ENCODE results near the gene CCSER1. TPM values are rescaled to one million over a fixed set of nuclear protein-coding genes. Genes with fewer than 3 reads are reported as not detected.

CCSER1 gene
- total and polyA plus RNA-seq, 4 donors, result 0.18 to 2.3 (median 1.2) TPM

DNA sequence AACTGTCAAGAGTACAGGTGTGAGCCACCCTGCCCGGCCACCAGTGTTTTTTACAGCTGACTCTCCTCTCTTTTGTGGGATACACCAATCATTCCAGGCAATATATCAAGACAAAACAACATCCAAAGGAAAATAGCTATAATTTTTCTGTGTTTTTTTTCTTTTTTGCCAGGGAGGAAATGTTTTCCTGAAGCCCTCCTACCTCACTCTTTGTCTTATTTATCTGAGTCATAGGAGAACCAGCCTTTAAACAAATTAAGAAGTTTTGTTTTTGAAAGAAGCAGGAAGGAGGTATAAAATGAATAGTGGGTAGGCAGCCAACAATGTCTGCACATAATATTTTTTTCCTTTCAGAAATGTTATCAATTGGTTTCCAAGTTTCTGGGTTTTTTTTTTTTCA, 493.9 kb downstream of the CCSER1 start:
- Histone ChIP-seq H3K4me3 (ENCODE audit: low read depth in 1 of 3, low read length in 3 of 3) (no peak overlapping the region), H3K36me3 (ENCODE audit: control insufficient read depth in 4 of 4, insufficient read depth in 3 of 4, low read depth in 1 of 4, low read length in 3 of 4) (no peaks in the 10 kb centered on the region), H3K27me3 (ENCODE audit: control insufficient read depth in 4 of 4, insufficient read depth in 4 of 4, low read length in 3 of 4) (no peaks in the 10 kb centered on the region), H3K9ac (ENCODE audit: low read depth in 1 of 2, low read length in 2 of 2) (no peak overlapping the region), H3K27ac (ENCODE audit: low read depth in 1 of 2, low read length in 2 of 2) (no peak overlapping the region), H3K4me1 (ENCODE audit: control insufficient read depth in 4 of 4, insufficient read depth in 4 of 4, low read length in 3 of 4) (no peaks in the 10 kb centered on the region), H3K9me3 (ENCODE audit: control insufficient read depth in 4 of 4, low read length in 3 of 4) (no peaks in the 10 kb centered on the region)
- DNase-seq (ENCODE audit: low spot score), result no peak
- TF ChIP-seq JUND (IDR thresholded peaks at IDR 0.05), result no peak
- TF ChIP-seq EGR1 (IDR thresholded peaks at IDR 0.05; ENCODE audit: low read depth in 2 of 2), result no peak
- TF ChIP-seq, protein P1, sequence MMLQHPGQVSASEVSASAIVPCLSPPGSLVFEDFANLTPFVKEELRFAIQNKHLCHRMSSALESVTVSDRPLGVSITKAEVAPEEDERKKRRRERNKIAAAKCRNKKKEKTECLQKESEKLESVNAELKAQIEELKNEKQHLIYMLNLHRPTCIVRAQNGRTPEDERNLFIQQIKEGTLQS (IDR thresholded peaks at IDR 0.05), result no peak
- TF ChIP-seq RXRA (IDR thresholded peaks at IDR 0.05), result no peak
- TF ChIP-seq HNF4A (conservative IDR thresholded peaks at IDR 0.05), result no peak
- TF ChIP-seq HNF4G (IDR thresholded peaks at IDR 0.05), result no peak
- TF ChIP-seq YY1 (IDR thresholded peaks at IDR 0.05), result no peak
- TF ChIP-seq FOXA2 (IDR thresholded peaks at IDR 0.05), result no peak
- TF ChIP-seq, protein P2, sequence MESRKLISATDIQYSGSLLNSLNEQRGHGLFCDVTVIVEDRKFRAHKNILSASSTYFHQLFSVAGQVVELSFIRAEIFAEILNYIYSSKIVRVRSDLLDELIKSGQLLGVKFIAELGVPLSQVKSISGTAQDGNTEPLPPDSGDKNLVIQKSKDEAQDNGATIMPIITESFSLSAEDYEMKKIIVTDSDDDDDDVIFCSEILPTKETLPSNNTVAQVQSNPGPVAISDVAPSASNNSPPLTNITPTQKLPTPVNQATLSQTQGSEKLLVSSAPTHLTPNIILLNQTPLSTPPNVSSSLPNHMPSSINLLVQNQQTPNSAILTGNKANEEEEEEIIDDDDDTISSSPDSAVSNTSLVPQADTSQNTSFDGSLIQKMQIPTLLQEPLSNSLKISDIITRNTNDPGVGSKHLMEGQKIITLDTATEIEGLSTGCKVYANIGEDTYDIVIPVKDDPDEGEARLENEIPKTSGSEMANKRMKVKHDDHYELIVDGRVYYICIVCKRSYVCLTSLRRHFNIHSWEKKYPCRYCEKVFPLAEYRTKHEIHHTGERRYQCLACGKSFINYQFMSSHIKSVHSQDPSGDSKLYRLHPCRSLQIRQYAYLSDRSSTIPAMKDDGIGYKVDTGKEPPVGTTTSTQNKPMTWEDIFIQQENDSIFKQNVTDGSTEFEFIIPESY (IDR thresholded peaks at IDR 0.05), result no peak
- TF ChIP-seq FOXA1 (IDR thresholded peaks at IDR 0.05), result no peak
- TF ChIP-seq RAD21 (IDR thresholded peaks at IDR 0.05), result no peak
- TF ChIP-seq, protein P3, sequence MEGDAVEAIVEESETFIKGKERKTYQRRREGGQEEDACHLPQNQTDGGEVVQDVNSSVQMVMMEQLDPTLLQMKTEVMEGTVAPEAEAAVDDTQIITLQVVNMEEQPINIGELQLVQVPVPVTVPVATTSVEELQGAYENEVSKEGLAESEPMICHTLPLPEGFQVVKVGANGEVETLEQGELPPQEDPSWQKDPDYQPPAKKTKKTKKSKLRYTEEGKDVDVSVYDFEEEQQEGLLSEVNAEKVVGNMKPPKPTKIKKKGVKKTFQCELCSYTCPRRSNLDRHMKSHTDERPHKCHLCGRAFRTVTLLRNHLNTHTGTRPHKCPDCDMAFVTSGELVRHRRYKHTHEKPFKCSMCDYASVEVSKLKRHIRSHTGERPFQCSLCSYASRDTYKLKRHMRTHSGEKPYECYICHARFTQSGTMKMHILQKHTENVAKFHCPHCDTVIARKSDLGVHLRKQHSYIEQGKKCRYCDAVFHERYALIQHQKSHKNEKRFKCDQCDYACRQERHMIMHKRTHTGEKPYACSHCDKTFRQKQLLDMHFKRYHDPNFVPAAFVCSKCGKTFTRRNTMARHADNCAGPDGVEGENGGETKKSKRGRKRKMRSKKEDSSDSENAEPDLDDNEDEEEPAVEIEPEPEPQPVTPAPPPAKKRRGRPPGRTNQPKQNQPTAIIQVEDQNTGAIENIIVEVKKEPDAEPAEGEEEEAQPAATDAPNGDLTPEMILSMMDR (IDR thresholded peaks at IDR 0.05; ENCODE audit: low read depth, low read length, missing input control), result no peak
- TF ChIP-seq SP1 (IDR thresholded peaks at IDR 0.05), result no peak
- TF ChIP-seq, protein P4, sequence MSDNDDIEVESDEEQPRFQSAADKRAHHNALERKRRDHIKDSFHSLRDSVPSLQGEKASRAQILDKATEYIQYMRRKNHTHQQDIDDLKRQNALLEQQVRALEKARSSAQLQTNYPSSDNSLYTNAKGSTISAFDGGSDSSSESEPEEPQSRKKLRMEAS (IDR thresholded peaks at IDR 0.05), result no peak
- no peak for TF ChIP-seq NR2F2 (IDR thresholded peaks at IDR 0.05)
- no peak for TF ChIP-seq GABPA (IDR thresholded peaks at IDR 0.05 in 1 of 2, conservative IDR thresholded peaks at IDR 0.05 in 1 of 2)
- 80% methylated on average over 1 of the region's 1 CpG for WGBS

DNA sequence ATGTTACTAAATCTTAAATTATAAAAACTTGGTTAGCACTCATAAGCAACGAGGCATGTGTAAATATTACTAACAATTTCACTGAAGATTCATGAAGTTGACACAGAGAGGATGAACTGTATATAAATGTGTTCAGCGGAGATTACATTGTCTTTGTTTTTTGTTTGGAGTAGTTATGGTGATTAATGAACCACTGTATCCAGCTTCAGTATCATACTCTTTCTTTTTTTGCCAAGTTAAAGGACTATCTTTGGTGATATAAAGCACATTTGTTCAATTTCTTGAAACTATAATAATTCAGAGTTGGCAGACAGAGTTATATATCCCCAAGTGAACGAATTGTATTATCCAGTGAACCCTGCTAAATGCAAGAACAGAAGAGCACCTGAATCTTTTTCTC, 497.6 kb downstream of the CCSER1 start:
- DNase-seq (ENCODE audit: low spot score), result no peak
- Histone ChIP-seq H3K9ac (ENCODE audit: low read depth in 1 of 2, low read length in 2 of 2) (no peak overlapping the region), H3K27me3 (ENCODE audit: control insufficient read depth in 4 of 4, insufficient read depth in 4 of 4, low read length in 3 of 4) (no peaks in the 10 kb centered on the region), H3K9me3 (ENCODE audit: control insufficient read depth in 4 of 4, low read length in 3 of 4) (no peaks in the 10 kb centered on the region), H3K27ac (ENCODE audit: low read depth in 1 of 2, low read length in 2 of 2) (no peak overlapping the region), H3K36me3 (ENCODE audit: control insufficient read depth in 4 of 4, insufficient read depth in 3 of 4, low read depth in 1 of 4, low read length in 3 of 4) (no peaks in the 10 kb centered on the region), H3K4me3 (ENCODE audit: low read depth in 1 of 3, low read length in 3 of 3) (no peak overlapping the region), H3K4me1 (ENCODE audit: control insufficient read depth in 4 of 4, insufficient read depth in 4 of 4, low read length in 3 of 4) (no peaks in the 10 kb centered on the region)
- TF ChIP-seq JUND (IDR thresholded peaks at IDR 0.05) (no peak), NR2F2 (IDR thresholded peaks at IDR 0.05) (no peak), FOXA1 (IDR thresholded peaks at IDR 0.05) (no peak), GABPA (IDR thresholded peaks at IDR 0.05 in 1 of 2, conservative IDR thresholded peaks at IDR 0.05 in 1 of 2) (no peak), YY1 (IDR thresholded peaks at IDR 0.05) (no peak), EGR1 (IDR thresholded peaks at IDR 0.05; ENCODE audit: low read depth in 2 of 2) (no peak)
- TF ChIP-seq, protein P5, sequence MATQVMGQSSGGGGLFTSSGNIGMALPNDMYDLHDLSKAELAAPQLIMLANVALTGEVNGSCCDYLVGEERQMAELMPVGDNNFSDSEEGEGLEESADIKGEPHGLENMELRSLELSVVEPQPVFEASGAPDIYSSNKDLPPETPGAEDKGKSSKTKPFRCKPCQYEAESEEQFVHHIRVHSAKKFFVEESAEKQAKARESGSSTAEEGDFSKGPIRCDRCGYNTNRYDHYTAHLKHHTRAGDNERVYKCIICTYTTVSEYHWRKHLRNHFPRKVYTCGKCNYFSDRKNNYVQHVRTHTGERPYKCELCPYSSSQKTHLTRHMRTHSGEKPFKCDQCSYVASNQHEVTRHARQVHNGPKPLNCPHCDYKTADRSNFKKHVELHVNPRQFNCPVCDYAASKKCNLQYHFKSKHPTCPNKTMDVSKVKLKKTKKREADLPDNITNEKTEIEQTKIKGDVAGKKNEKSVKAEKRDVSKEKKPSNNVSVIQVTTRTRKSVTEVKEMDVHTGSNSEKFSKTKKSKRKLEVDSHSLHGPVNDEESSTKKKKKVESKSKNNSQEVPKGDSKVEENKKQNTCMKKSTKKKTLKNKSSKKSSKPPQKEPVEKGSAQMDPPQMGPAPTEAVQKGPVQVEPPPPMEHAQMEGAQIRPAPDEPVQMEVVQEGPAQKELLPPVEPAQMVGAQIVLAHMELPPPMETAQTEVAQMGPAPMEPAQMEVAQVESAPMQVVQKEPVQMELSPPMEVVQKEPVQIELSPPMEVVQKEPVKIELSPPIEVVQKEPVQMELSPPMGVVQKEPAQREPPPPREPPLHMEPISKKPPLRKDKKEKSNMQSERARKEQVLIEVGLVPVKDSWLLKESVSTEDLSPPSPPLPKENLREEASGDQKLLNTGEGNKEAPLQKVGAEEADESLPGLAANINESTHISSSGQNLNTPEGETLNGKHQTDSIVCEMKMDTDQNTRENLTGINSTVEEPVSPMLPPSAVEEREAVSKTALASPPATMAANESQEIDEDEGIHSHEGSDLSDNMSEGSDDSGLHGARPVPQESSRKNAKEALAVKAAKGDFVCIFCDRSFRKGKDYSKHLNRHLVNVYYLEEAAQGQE (IDR thresholded peaks at IDR 0.05), result no peak
- TF ChIP-seq, protein P2 (IDR thresholded peaks at IDR 0.05), result no peak
- WGBS, result 57% methylated on average over 3 of the region's 3 CpGs

All from liver (tissue), 9 donors.